ENCODE results near the gene MEG3.

The MEG3 gene

GRCh38 chr14:100825713-100826331 is at the start of gene MEG3:
Gene MEG3, plus strand, starts transcription at chr14:100826118.
- DNase-seq (ENCODE audit: low spot score) = no peak

- peak; percentile 40 for DNase-seq (ENCODE audit: low spot score)
These were observed 49.1 kb upstream of the MEG3 start for GRCh38 chr14:100776681-100777365.

- no peak for DNase-seq (ENCODE audit: low spot score)
These were observed 48.5 kb upstream of the MEG3 start for GRCh38 chr14:100777366-100777817.

GRCh38 chr14:100777818-100778525 is 47.9 kb upstream of the MEG3 start:
- DNase-seq (ENCODE audit: low spot score) = peak; percentile 41

GRCh38 chr14:100778526-100778882 is 47.4 kb upstream of the MEG3 start:
- DNase-seq (ENCODE audit: low spot score) = peak; percentile 40

GRCh38 chr14:100778951-100779690 is 46.8 kb upstream of the MEG3 start:
- peak; percentile 37 for DNase-seq (ENCODE audit: low spot score)

GRCh38 chr14:100779691-100780080 is 46.2 kb upstream of the MEG3 start:
- DNase-seq (ENCODE audit: low spot score) = peak; percentile 35

GRCh38 chr14:100780246-100780645 is 45.7 kb upstream of the MEG3 start:
- no peak for DNase-seq (ENCODE audit: low spot score)

- peak; percentile 31 for DNase-seq (ENCODE audit: low spot score)
These were observed 45.1 kb upstream of the MEG3 start for GRCh38 chr14:100780646-100781355.

GRCh38 chr14:100781952-100782351 is 44.0 kb upstream of the MEG3 start:
- DNase-seq (ENCODE audit: low spot score) = peak; percentile 22

- DNase-seq (ENCODE audit: low spot score) = peak; percentile 46
These were observed 43.2 kb upstream of the MEG3 start for GRCh38 chr14:100782516-100783320.

GRCh38 chr14:100783630-100784370 is 42.1 kb upstream of the MEG3 start:
- no peak for DNase-seq (ENCODE audit: low spot score)

- no peak for DNase-seq (ENCODE audit: low spot score)
These were observed 41.2 kb upstream of the MEG3 start for GRCh38 chr14:100784523-100785337.

- DNase-seq (ENCODE audit: low spot score) = no peak
These were observed 40.6 kb upstream of the MEG3 start for GRCh38 chr14:100785338-100785615.

GRCh38 chr14:100785626-100786025 is 40.3 kb upstream of the MEG3 start:
- DNase-seq (ENCODE audit: low spot score) = no peak

GRCh38 chr14:100786131-100786530 is 39.8 kb upstream of the MEG3 start:
- no peak for DNase-seq (ENCODE audit: low spot score)

- DNase-seq (ENCODE audit: low spot score) = no peak
These were observed 39.2 kb upstream of the MEG3 start for GRCh38 chr14:100786576-100787219.

- DNase-seq (ENCODE audit: low spot score) = no peak
These were observed 38.3 kb upstream of the MEG3 start for GRCh38 chr14:100787659-100788058.

GRCh38 chr14:100788517-100788916 is 37.4 kb upstream of the MEG3 start:
- DNase-seq (ENCODE audit: low spot score) = no peak
